HUES64 (cell line): ENCODE measurements around the gene IER3.
"Not testable (repeated sequence)": the region's sequence is repeated elsewhere in the genome, so short reads cannot be mapped to it uniquely, and the experiment has no call there.

Experiments used
- H3K27ac ChIP-seq: 2 replicates; pipeline ENCODE4 v1.7.0; 2013; ENCODE audit warnings: low read depth, low read length, inconsistent platforms
- H3K27me3 ChIP-seq: 2 replicates; pipeline ENCODE4 v1.6.1; 2013; ENCODE audit warnings: mild to moderate bottlenecking, low read length; ENCODE audit not compliant: insufficient read depth
- H3K36me3 ChIP-seq: 2 replicates; pipeline ENCODE4 v1.6.1; 2013; ENCODE audit warnings: mild to moderate bottlenecking, low read length; ENCODE audit not compliant: insufficient read depth
- H3K4me1 ChIP-seq: 2 replicates; pipeline ENCODE4 v1.6.1; 2013; ENCODE audit warnings: mild to moderate bottlenecking, low read length, moderate library complexity; ENCODE audit not compliant: insufficient read depth
- H3K4me3 ChIP-seq: 2 replicates; pipeline ENCODE4 v1.5.1; 2013; ENCODE audit warnings: mild to moderate bottlenecking, low read length, moderate library complexity
- H3K9ac ChIP-seq: 2 replicates; pipeline ENCODE4 v1.6.1; 2013; ENCODE audit warnings: mild to moderate bottlenecking, low read depth, low read length
- H3K9me3 ChIP-seq: 2 replicates; pipeline ENCODE4 v1.6.1; 2013; ENCODE audit warnings: low read depth, low read length; ENCODE audit not compliant: insufficient read depth
- WGBS: fragments of 150-250, 120-280 bp; methylation state at CpG from one replicate; pipeline ENCODE4 v1.1.7; 2013; ENCODE audit warnings: missing lambda C conversion rate; 5-methylcytosine and 5-hydroxymethylcytosine counted together

The IER3 gene

GRCh38 chr6:30757261-30757904 is 13.0 kb upstream of the IER3 start:
- Histone ChIP-seq H3K9ac (no peak overlapping the region), H3K36me3 (no peaks in the 10 kb centered on the region), H3K4me1 (peaks cover 13% of the 10 kb centered on the region; the same call in 1 of the 2 replicates), H3K27ac (no peak overlapping the region), H3K4me3 (no peak overlapping the region), H3K27me3 (no peaks in the 10 kb centered on the region), H3K9me3 (no peaks in the 10 kb centered on the region)
- 82% methylated on average over 1 of the region's 1 CpG for WGBS

DNA sequence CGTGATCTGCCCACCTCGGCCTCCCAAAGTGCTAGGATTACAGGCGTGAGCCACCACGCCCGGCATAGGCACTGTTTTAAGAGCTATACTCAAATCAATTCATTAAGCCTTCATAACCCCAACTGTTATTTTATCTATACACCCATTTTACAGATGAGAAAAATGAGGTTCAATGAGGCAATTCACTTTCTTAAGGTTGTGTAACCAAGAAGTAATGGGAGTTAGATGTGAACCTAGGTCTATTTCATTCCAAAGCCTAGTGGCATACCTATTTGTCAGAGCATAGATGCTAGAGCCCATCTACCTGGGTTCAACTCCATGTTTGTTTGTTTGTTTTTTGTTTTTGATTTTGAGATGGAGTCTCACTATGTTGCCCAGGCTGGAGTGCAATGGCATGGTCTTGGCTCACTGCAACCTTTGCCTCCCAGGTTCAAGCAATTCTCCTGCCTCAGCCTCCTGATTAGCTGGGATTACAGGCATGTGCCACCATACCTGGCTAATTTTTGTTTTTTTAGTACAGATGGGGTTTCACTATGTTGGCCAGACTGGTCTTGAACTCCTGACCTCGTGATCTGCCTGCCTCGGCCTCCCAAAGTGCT is 12.2 kb upstream of the IER3 start:
- H3K36me3 ChIP-seq, H3K27ac ChIP-seq, H3K27me3 ChIP-seq, H3K9ac ChIP-seq, H3K9me3 ChIP-seq, H3K4me3 ChIP-seq: not testable (repeated sequence)
- H3K4me1 ChIP-seq, result peaks cover 10% of the 10 kb centered on the region; the same call in 1 of the 2 replicates
- WGBS, result 89% methylated on average over 7 of the region's 7 CpGs

DNA sequence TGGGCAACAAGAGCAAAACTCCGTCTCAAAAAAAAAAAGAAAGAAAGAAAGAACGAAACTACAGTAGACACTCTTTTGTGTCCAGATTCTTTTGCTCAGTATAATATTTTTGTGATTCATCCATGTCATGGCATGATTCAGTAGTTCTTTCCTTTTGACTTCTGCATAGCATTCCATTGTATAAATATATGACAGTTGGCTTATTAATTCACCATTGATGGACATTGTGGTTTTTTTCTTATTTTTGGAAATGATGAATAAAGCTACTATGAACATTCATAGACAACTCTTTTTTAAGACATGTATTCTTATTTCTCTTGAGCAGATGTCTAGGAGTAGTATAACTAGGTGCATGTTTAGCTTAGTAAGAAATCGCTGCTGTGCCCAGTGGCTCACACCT is 10.3 kb upstream of the IER3 start:
- Histone ChIP-seq H3K9ac (no peak overlapping the region), H3K4me1 (peaks cover 7% of the 10 kb centered on the region; the same call in 1 of the 2 replicates), H3K27me3 (no peaks in the 10 kb centered on the region), H3K36me3 (no peaks in the 10 kb centered on the region), H3K4me3 (no peak overlapping the region), H3K9me3 (no peaks in the 10 kb centered on the region), H3K27ac (no peak overlapping the region)
- WGBS, result 83% methylated on average over 3 of the region's 3 CpGs

GRCh38 chr6:30752157-30752927 is 8.0 kb upstream of the IER3 start:
- Histone ChIP-seq H3K27me3 (no peaks in the 10 kb centered on the region), H3K4me3 (no peak overlapping the region), H3K4me1 (peaks cover 4% of the 10 kb centered on the region; the same call in 1 of the 2 replicates), H3K9me3 (no peaks in the 10 kb centered on the region), H3K9ac (no peak overlapping the region), H3K36me3 (no peaks in the 10 kb centered on the region), H3K27ac (no peak overlapping the region)
- WGBS, result 82% methylated on average over 12 of the region's 12 CpGs

DNA sequence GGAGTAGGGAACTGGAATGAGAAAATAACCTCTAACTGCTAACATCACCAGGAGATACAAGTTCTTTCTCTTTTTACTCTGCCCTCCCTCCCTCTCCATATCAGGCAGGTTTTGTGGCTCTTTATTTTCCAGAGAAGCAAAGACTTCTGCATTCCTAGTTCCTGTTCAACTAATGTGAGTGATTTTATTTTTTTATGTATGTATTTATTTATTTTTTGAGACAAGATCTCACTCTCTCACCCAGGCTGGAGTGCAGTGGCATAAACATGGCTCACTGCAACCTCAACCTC is 6.0 kb upstream of the IER3 start:
- Histone ChIP-seq H3K9ac (no peak overlapping the region), H3K4me3 (no peak overlapping the region), H3K4me1 (peaks cover 4% of the 10 kb centered on the region; the same call in 1 of the 2 replicates), H3K36me3 (no peaks in the 10 kb centered on the region), H3K27me3 (no peaks in the 10 kb centered on the region), H3K9me3 (no peaks in the 10 kb centered on the region), H3K27ac (no peak overlapping the region)

GRCh38 chr6:30749554-30750378 is 5.4 kb upstream of the IER3 start:
- H3K9ac ChIP-seq, result no peak overlapping the region
- H3K27me3 ChIP-seq, result no peaks in the 10 kb centered on the region
- WGBS, result 92% methylated on average over 12 of the region's 12 CpGs
- H3K27ac ChIP-seq, result no peak overlapping the region
- H3K9me3 ChIP-seq, result no peaks in the 10 kb centered on the region
- H3K36me3 ChIP-seq, result no peaks in the 10 kb centered on the region
- H3K4me1 ChIP-seq, result peaks cover 9% of the 10 kb centered on the region
- H3K4me3 ChIP-seq, result no peak overlapping the region

- Histone ChIP-seq H3K4me3 (no peak overlapping the region), H3K27me3 (no peaks in the 10 kb centered on the region), H3K27ac (no peak overlapping the region), H3K9ac (no peak overlapping the region), H3K4me1 (peaks cover 10% of the 10 kb centered on the region), H3K9me3 (no peaks in the 10 kb centered on the region), H3K36me3 (no peaks in the 10 kb centered on the region)
- 77% methylated on average over 8 of the region's 8 CpGs for WGBS
Measured at GRCh38 chr6:30748851-30749540, 4.6 kb upstream of the IER3 start.

DNA sequence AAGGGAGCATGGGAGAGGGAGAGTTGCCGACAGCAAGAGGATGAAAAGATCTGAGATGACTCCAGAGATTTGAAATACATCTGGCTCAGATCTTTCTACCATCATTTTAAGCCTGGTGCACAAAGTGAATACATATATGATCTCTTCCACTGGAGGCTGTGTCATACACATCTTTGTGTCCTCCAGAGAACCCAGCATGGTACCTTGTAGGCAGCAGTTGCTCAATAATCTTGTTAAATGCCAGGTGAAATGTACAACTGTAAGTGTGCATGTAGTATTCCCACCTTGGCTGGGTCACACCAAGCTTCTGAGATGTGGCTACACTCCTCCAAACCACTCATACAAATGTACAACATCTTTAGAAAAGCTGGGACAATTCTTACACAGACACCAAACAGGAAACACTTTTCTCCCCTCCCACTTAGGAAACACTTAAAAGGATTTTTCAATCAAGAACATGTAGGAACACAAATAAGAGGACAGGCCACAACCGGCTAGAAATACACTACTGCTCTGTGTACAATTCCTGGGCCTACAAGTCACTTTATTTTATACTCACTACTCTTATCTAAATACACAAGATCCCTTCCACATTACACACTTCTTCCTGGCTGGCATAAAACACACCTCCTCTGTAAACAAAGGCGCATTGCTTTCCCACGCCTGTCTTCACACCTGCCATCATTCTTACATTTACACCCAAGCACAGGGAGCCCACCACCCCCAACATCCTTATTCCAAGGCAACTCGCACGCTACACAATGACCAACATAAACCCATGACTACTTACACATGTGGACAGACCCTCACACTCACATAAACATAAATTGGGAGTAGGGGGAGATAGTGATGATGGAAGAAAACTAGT is 3.8 kb upstream of the IER3 start:
- WGBS, result 91% methylated on average over 6 of the region's 6 CpGs

DNA sequence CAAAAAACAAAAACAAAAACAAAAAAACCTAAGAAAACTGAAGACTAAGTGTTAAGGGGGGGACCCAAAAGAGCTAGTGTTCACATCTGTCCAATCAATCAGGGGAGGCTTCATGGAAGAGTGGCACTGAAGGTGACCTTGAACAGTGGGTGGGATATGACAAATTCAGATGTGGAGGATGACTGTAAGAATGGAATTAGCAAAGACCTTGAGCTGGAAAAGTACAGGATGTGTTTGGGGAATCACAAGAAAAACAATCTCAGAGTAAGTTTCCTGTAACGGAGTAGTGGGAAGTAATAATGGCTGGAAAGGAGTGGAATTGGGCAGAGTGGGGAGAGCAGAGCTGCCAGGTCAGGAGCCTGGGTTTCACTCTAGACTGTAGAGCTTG is 2.9 kb upstream of the IER3 start:
- no peak overlapping the region for H3K4me3 ChIP-seq
- no peaks in the 10 kb centered on the region for H3K9me3 ChIP-seq
- H3K36me3 ChIP-seq, result no peaks in the 10 kb centered on the region
- peaks cover 10% of the 10 kb centered on the region for H3K4me1 ChIP-seq
- 94% methylated on average over 1 of the region's 1 CpG for WGBS
- peaks cover 4% of the 10 kb centered on the region; the same call in 1 of the 2 replicates for H3K27me3 ChIP-seq
- H3K9ac ChIP-seq, result no peak overlapping the region
- H3K27ac ChIP-seq, result no peak overlapping the region

More for the DNA sequence above, 3.8 kb upstream of the IER3 start:
- Histone ChIP-seq H3K27me3 (peaks cover 4% of the 10 kb centered on the region; the same call in 1 of the 2 replicates), H3K4me1 (peaks cover 10% of the 10 kb centered on the region), H3K27ac (no peak overlapping the region), H3K4me3 (no peak overlapping the region), H3K36me3 (no peaks in the 10 kb centered on the region), H3K9ac (no peak overlapping the region), H3K9me3 (no peaks in the 10 kb centered on the region)
